Measurements from ENCODE around the gene ETF1. TPM values are rescaled to one million over a fixed set of nuclear protein-coding genes. Genes with fewer than 3 reads are reported as not detected.

Gene ETF1
- total and polyA plus RNA-seq, 9 of the 15 experiments (the other 6 are each of a cell fraction or from before 2014, with no cell fraction given): 53.7 to 209 (median 164) TPM

- TF ChIP-seq MYNN (IDR thresholded peaks at IDR 0.05) (peak; percentile 77), MYNN (CRISPR knock-in tag; IDR thresholded peaks at IDR 0.05) (no peak), E2F5 (CRISPR knock-in tag; IDR thresholded peaks at IDR 0.05) (no peak), HNRNPUL1 (IDR thresholded peaks at IDR 0.05; ENCODE audit: low read length) (peak; percentile 96), NRF1 (conservative IDR thresholded peaks at IDR 0.05 in 1 of 2, IDR thresholded peaks at IDR 0.05 in 1 of 2) (no peak), ZNF124 (CRISPR knock-in tag; IDR thresholded peaks at IDR 0.05) (no peak), MED1 (CRISPR knock-in tag; IDR thresholded peaks at IDR 0.05; ENCODE audit: borderline replicate concordance) (peak; percentile 15; the same call in 1 of the 2 replicates), IRF1 (CRISPR knock-in tag; IDR thresholded peaks at IDR 0.05; ENCODE audit: borderline replicate concordance) (no peak; the same call in 1 of the 2 replicates), ETS1 (conservative IDR thresholded peaks at IDR 0.05; ENCODE audit: control insufficient read depth, low read depth, low read length) (peak; percentile 70)
Measured at GRCh38 chr5:138469540-138470321, 73.3 kb downstream of the ETF1 start (continued).
